B cell (primary cell): Measurements from ENCODE around the gene SLC7A6.

Source experiments
- EZH2 ChIP-seq: IDR thresholded peaks from 2 replicates; pipeline ENCODE4 v1.6.1; 2012; ENCODE audit warnings: borderline replicate concordance, low read depth, mild to moderate bottlenecking, moderate library complexity, low read length; ENCODE audit not compliant: insufficient read depth, poor library complexity, severe bottlenecking
- TF ChIP-seq, protein P1 (sequence below): fragments of 200-600 bp; IDR thresholded peaks from one replicate; pipeline ENCODE4 v1.8.0; 2022; ENCODE audit warnings: antibody characterized with exemption, mild to moderate bottlenecking

GRCh38 chr16:68233835-68234187 is 30.5 kb upstream of the SLC7A6 start:
- TF ChIP-seq, protein P1, sequence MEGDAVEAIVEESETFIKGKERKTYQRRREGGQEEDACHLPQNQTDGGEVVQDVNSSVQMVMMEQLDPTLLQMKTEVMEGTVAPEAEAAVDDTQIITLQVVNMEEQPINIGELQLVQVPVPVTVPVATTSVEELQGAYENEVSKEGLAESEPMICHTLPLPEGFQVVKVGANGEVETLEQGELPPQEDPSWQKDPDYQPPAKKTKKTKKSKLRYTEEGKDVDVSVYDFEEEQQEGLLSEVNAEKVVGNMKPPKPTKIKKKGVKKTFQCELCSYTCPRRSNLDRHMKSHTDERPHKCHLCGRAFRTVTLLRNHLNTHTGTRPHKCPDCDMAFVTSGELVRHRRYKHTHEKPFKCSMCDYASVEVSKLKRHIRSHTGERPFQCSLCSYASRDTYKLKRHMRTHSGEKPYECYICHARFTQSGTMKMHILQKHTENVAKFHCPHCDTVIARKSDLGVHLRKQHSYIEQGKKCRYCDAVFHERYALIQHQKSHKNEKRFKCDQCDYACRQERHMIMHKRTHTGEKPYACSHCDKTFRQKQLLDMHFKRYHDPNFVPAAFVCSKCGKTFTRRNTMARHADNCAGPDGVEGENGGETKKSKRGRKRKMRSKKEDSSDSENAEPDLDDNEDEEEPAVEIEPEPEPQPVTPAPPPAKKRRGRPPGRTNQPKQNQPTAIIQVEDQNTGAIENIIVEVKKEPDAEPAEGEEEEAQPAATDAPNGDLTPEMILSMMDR, result no peak
- TF ChIP-seq EZH2, result no peak
